Body of pancreas (tissue), 4 donors: Measurements from ENCODE around the gene DNAAF9.

Experiments
- CTCF ChIP-seq, 7 experiments: fragments of 450-650 bp in 4 of 7; fragments of 200-600 bp in 3 of 7; sonication (generic) in 3 of 7; IDR thresholded peaks; one replicate each; pipeline ENCODE4 v1.5.1; 2016 to 2019; ENCODE audit warnings: antibody characterized with exemption in 7 of 7
- POLR2A ChIP-seq, 3 donors: fragments of 450-650 bp; IDR thresholded peaks; one replicate each; pipeline ENCODE4 v1.6.1; 2016; ENCODE audit warnings: antibody characterized with exemption in 3 of 3, mild to moderate bottlenecking in 2 of 3

GRCh38 chr20:3433744-3434143 lies 26.3 kb upstream of the DNAAF9 start:
- TF ChIP-seq CTCF (IDR thresholded peaks at IDR 0.05) (no peak), POLR2A (IDR thresholded peaks at IDR 0.05) (no peak)
